Measurements from ENCODE around the gene ANKDD1B.
"Not testable (repeated sequence)": the region's sequence is repeated elsewhere in the genome, so short reads cannot be mapped to it uniquely, and the experiment has no call there.

The ANKDD1B gene

DNA sequence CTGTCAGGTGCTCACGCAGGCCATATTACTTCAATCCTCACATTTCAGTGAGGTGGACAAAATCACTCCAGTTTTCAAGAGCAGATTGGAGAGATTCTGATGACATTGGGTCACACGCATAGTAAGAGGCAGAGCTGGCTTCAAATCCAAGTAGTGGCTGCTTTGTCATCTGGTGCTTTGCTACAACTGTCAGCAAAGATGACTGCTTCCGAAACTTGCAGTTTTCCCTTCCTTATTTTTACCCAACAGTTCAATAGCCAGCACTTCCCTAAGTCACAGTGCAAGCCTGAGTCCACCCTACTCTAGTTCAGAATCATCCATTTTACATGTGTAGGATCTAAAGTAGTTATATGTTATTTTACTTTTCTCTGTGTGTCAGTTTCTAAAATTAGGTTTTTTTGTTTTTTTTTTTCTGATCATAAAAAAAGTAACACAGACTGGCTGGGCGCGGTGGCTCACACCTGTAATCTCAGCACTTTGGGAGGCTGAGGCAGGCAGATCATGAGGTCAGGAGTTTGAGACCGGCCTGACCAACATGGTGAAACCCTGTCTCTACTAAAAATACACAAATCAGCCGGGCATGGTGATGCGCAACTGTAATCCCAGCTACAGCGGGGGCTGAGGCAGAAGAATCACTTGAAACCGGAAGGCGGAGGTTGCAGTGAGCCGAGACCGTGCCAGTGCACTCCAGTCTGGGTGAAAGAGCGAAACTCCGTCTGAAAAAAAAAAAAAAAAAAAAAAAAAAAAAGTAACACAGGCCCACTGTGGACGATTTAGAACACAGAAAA is 49.6 kb downstream of the ANKDD1B start:
- DNase-seq (ENCODE audit: low read depth in 2 of 2), result no peak

DNA sequence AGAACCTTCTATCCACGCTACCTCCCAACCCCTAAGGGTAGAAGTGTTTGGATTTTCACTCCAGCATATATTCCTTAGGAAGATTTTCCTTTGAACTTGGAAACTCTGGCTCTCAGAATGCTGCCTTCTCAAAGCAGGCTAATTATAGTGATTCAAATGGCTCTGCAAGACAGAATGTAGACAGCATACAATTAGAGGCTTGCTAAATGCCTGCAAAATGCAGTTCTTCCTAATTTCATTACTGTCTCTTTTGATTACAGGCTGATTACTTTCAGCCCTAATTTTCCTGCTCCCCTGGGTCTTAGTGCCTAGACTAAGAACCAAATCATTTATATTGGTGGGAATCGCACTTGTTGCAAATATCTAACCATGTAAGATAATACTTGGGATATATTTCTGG is 50.8 kb downstream of the ANKDD1B start:
- DNase-seq (ENCODE audit: low read depth in 2 of 2), result no peak

DNA sequence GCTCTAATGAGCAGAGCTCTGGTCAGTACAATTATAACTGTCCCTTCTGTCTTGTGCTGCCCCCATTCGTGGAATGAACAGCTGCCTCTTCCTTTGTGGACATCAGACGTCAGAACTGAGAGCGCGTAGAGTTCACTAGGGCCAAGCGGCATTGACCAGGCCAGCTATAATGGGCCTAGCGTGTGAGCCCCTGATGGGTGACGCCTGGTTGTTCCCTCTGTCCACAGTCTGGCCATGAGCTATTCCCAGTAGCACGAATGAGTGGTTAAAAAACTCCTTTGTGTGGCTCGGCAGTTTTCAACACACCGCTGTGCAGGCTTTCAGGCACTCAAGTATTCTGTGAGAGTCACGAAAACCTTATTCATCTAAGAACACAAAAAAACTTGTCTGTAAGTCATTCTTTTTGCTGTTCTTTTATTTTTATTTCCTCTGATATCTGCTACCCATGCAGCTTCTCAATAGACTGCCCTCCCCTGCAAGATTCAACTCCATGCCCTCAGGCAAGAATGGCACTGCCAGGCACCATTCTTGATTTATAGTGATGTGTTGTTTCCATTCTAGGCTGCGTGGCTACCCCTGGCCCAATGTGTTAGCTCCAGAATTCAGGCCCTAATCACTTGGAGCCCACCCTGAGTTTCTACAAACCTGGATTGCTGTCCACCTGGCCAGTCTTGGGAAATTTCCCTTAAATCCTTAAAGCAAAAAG is 52.5 kb downstream of the ANKDD1B start:
- DNase-seq (ENCODE audit: low read depth in 2 of 2), result no peak

DNA sequence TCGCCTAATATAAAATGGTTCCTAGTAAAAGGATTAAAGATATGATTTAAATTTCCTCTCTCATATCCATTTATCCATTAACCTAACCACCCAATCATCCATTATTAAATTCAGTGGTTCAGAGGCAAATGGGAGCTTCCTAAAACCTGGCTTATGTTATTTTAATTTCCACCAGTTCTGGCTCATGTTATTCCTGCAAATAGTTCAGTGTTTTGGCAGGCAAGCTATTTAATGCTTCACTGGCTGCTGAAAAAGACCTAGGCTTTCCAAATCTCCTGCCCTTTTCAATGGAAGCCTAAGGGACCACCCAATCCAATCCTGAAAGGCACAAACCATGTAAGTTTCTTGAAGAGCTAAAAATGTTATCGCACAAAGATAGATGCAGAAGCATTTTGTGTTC is 53.7 kb downstream of the ANKDD1B start:
- no peak for DNase-seq (ENCODE audit: low read depth in 2 of 2)

DNA sequence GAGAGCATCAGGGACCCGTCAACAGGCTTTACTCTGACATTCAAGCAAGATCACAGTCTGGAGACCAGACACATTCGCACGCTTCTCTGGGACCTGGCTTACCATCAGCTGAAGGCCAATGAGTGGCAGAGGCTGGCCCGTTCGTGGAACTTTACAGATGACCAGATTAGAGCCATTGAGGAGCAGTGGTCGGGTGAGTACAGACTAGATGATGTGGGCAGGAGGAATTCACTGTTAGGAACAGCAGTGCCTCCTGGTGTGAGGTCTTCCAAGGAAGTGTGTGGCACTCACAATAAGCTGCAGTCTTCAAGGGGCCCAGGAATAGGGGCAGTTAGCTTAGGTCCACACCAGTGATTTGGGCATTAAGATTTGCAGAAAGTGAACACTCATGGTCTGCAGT is 55.5 kb downstream of the ANKDD1B start:
- no peak for DNase-seq (ENCODE audit: low read depth in 2 of 2)

DNA sequence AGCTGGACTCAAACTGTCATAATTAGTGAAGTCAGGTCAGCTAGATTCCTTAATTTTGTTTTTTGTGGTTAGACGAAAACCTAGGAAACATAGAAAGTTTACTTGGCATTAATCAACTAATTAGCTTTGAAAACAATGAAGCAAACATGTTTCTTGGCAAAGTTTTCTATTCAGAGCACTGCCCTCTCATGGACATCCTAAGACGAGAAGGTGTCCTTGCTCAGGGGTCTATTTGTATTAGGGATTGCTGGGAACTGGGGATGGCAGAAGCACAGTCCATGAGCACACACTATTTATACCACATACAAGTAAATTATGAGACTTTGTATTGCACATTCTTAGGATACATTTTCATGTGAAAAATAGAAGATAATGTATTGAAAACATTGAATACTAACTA is 56.3 kb downstream of the ANKDD1B start:
- DNase-seq (ENCODE audit: low read depth in 2 of 2), result no peak

DNA sequence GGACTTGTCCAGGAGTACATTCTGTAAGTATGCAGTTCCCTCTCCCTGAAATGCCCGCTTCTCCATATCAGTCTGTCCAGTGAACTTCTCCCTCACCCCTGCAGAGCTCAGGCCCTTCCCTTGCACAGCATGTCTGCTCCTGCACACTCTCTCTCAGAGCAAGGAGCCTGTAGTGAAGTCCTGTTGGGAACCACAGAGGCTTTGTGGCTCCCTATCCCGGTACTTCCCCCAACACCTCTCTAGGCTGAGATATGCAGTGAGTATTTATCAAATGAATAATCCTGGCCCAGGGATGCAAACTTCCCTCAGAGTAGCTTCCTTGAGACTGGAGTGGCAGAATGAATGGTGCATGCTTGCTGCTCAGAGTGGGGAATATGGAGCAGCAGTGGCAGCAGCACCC is 57.2 kb downstream of the ANKDD1B start:
- no peak for DNase-seq (ENCODE audit: low read depth in 2 of 2)

DNA sequence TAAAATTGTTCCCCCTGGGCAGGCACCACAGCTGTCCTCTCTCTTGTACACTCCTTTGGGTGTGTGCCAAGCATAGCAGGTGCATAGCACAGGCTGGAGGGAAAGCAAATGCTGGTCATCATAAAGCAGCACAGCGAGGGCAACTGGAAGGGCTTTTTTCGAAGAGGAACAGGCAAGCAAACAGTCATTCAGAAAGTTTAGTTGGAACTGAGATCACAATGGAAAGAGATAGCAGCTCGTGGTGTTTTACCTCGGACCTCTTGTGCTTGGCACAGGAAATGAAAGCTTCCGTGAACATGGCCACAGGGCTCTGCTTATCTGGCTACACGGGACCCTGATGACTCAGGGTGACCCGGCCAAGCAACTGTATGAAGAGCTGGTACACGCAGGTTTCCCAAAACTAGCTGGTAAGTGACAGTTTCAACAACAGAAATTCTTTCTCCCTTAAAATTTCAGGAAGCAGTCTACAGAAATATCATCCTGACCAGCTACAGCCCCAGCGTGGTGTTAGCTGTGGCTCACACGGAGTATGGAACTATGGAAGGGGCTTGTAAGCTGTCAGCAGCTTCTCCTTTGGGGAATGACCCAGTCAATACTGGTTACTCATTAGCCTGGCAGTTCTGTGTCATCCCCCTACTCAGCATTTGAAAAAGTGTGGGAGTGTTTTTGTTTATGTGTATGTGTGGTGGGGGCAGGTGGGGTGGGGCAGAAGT is 57.9 kb downstream of the ANKDD1B start:
- peak; percentile 14 to 29 for DNase-seq (ENCODE audit: low read depth in 2 of 2)

DNA sequence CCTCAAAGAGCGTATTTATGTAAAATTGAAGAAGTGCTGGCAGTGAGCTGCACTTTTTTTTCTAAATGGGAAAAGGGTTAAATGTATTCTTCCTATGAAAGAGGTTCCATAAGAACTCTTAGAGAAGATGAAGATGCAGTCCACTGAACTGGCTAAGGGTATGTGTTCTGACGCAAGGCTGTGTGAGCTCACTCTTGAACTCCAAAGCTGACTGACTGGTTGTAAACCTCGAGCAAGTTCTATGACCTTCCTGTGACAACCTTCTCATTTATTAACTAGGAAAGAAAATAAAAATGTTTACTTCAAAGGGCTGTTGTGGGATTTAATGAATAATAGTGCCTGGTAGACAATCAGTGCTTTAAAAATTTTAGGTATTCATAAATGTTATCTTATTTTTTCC is 59.3 kb downstream of the ANKDD1B start:
- DNase-seq (ENCODE audit: low read depth in 2 of 2), result no peak

DNA sequence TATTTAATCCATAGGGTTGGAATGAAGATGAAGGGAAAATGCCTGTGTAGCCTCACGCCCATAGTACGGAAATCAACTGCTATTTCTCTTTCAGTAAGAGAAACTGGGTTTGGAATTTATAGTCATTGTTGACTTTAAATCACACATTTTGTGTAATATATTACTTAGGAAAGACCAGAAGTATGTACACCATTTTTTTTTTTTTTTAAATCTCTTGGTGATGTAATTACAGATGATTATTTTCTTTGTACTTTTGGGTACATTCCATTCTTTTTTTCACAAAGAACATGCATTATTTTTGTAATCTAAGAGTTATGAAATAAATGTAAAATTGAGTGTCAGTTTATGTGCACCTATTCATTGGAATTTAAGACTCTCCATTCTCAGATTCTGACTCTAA is 60.3 kb downstream of the ANKDD1B start:
- no peak for DNase-seq (ENCODE audit: low read depth in 2 of 2)

DNA sequence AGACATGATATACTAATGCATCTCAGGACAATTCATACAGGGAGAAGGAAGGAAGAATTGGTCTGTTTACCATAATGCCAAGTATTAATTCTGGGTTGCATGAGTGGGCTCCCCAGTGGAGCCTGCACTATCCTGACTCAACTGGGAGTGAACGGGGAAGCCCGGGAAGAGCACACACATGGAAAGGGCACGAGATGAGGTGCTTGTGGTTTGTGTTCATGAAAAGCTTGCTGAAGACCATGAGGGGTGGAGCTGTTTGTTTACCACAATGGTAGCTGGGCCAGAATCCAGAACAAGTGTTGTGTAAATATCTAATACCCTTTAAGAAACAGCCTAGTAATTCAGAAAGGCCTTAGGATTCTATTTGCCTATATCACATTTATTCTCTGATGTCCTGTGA is 61.4 kb downstream of the ANKDD1B start:
- DNase-seq (ENCODE audit: low read depth in 2 of 2), result no peak

DNA sequence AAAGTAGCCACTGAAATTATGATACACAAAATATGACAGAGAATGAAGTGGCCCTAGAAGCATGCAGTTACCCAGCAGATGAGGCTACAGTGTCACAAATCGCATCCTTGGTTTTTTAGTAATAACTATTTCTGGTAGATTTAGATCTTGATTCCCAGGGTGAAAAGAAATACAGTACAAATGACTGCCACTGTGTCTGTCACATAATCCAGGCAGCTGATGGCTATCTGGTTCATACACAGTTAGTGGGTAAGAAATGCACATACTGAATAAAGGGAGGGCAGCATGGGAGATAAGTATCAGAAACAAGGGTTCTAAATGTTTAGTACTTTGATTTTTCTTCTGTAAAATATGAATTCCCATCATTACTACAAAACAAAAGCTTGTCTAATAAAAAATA is 64.5 kb downstream of the ANKDD1B start:
- no peak for DNase-seq (ENCODE audit: low read depth in 2 of 2)

DNA sequence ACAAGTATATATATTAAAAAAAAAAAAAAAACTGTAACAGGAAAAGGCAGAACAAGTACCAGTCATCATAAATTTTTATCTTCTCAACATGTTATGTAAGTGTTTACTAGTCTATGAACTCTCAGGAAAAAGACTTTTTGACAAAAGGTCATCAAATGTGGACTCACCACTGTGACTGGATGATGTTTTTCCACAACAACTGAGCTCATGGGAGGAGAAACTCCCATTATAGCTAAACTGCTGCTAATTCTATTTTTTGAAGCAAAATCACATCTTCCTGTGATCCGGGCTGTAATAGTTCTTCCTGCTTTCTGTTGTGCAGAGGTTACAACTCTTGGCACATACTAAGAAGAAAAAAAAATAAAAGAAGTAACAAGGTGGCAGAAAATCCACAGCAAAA is 66.4 kb downstream of the ANKDD1B start:
- no peak for DNase-seq (ENCODE audit: low read depth in 2 of 2)

DNA sequence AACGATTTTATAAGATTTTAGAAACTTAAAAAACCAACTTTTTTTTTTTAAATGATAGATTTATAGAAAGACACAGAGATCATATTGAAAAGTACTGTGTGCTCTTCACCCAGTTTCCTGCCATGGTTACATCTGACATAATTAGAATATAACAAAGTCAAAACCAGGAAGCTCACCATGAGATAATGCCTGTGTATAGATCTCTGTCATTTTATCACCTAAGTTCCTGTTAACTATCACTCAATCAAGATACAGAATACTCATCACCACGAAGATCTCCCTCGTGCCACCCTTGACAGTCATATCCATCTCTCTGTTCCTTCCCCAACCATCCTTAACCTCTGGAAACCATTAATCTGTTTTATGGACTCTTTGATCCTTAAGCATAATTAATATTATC is 66.9 kb downstream of the ANKDD1B start:
- no peak for DNase-seq (ENCODE audit: low read depth in 2 of 2)

DNA sequence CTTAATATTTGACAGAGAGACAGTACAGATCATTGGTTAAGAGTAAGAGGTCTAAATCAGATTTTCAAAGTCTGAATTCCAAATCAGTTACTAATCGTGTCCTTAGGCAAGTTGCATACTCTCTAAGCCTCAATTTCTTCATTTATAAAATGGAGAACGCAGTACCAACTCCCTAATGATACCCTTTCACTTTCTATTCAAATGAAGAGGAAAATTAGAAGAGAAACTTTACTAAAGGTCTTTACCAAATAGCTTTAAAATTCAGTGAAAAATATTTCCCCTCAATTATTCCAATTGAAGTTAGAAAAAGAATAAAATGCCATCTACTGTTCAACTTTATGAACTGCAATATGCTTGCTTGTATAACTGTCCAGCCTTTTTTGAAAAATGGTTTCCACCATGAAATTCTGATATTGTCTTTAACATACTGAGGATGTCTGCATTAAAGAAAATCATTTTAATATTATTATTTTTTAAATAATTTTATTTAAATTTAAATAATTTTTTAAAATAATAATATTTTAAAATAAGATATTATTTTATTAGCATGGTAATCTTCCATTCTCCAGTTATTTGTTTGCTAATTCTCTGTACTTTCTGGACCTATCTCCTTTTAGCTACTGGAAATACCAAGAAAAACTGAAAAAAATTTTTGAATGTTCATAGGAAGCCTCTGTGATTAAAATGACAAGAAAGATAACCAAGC is 70.0 kb downstream of the ANKDD1B start:
- no peak for DNase-seq (ENCODE audit: low read depth in 2 of 2)

DNA sequence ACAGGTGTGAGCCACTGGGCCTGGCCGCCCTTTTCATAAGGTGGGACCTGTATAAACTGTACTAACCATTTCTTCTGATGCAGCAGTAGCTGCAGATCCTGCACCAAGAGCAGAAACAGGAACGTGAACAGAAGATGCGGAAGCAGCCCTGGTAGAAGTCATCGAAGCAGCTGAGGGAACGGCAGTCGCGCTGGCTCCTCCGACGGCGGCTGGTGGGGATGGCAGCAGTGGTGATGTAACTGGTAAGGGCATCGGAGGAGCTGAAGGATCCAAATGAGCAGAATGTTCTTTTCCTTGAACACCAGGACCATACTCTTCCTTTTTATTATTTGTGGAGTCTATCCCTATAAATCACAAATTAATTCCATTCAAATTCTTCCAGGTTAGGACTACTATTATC is 73.9 kb downstream of the ANKDD1B start:
- no peak for DNase-seq (ENCODE audit: low read depth in 2 of 2)

DNA sequence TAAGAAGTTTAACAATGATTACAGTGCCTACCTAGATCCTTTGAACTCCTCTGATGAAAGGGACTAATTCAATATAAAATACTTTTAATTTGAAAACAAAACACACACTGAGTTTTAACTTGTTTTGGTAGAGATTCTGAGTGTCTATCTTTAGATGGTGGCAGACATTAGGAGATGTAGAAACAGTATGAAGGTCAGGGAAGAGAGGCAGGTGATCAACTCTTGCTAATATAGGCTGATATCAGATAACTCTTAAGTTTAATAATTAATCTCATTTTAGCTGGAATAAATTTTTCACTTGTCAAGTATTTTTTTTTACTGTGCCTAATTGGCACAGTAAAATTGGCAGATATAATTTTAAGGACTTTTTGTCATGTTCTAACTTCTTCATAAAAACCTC is 75.2 kb downstream of the ANKDD1B start:
- DNase-seq (ENCODE audit: low read depth in 2 of 2), result no peak

DNA sequence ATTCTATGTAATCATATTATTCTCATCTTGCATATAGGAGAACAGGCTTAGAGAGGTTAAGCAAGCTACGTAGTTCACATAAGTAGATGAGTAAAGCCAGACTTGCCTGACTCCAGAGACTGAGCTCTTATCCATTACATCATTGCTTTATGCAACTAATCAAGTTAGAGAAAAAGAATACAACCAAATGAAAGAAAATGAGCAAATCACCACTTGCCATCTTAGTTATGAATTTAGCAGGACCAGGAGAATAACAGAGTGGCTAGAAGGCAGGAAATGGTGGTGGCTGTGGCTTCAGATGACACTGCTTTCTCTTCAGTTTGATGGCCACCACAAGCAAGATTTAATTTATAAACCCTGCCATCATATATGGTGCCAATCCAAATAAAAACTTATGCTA is 79.4 kb downstream of the ANKDD1B start:
- DNase-seq (ENCODE audit: low read depth in 2 of 2), result no peak

DNA sequence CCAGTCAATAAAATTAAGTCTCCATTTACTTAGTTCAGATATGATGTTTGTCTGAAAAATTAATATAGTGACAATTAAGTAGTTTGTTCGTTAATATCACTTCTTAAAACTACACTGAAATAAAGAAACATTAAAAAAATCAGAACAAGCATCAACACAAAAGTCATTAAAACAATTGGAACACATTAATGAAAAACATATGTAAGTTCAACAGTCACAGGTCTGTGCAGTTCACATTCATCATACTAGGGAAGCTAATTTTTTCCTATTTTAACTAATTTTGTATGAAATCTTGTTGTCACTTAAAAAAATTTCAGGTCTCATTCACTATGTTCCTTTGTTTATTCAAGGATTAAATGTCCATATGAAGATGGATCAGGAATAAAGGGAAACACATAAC is 83.5 kb downstream of the ANKDD1B start:
- DNase-seq (ENCODE audit: low read depth in 2 of 2), result no peak

DNA sequence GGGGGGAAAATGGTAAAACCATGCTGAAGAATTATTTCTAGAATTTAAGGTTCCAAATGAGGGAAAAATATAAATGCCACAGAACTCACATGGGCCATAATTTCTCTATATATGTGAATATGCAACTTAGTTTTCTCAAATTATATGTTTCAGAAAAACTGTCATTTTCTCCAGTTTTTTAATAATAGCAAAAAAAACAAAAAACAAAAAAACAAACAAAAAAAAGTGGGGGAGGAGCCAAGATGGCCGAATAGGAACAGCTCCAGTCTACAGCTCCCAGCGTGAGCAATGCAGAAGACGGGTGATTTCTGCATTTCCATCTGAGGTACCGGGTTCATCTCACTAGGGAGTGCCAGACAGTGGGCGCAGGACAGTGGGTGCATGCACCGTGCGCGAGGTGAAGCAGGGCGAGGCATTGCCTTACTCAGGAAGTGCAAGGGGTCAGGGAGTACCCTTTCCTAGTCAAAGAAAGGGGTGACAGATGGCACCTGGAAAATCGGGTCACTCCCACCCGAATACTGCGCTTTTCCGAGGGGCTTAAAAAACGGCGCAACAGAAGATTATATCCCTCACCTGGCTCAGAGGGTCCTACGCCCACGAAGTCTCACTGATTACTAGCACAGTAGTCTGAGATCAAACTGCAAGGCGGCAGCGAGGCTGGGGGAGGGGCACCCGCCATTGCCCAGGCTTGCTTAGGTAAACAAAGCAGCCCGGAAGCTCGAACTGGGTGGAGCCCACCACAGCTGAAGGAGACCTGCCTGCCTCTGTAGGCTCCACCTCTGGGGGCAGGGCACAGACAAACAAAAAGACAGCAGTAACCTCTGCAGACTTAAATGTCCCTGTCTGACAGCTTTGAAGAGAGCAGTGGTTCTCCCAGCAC is 84.5 kb downstream of the ANKDD1B start:
- DNase-seq (ENCODE audit: low read depth in 2 of 2), result not testable (repeated sequence)

DNA sequence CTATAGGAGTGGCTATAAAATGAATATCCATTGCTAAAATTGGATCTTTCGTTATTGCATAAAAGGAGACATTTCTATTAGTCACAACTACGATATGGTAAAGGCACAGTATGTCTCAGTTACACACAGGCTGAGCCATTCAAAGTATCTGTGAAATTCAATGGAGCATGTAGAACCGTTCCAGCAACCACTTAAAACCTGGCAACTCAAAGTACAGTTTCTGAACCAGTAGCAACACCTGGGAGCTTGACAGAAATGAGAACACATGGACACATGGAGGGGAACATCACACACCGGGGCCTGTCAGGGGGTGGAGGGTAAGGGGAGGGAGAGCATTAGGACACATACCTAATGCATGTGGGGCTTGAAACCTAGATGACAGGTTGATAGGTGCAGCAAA is 90.6 kb downstream of the ANKDD1B start:
- DNase-seq (ENCODE audit: low read depth in 2 of 2), result no peak
